Heart right ventricle (tissue), 16 donors: Measurements from ENCODE around the gene TSSK3. TPM values are rescaled to one million over a fixed set of nuclear protein-coding genes. Genes with fewer than 3 reads are reported as not detected.

Experiments
- ATAC-seq, 8 donors: fragments of 200-7000 bp; cut with Tn5 transposase; one replicate each; pipeline ENCODE4 v1.9.1; 2020; ENCODE audit warnings: mild to moderate bottlenecking in 8 of 8, moderate library complexity in 8 of 8, moderate number of reproducible peaks in 1 of 8
- DNase-seq, 2 donors: peaks; one replicate each; pipeline ENCODE4 v3.0.0-alpha.2; 2020
- H3K27ac ChIP-seq, 10 donors: fragments of 200-600 bp; sonication (generic) in 2 of 10; one replicate each; pipeline versions ENCODE4 v1.5.0 to v1.8.0; 2020 to 2022; ENCODE audit warnings: mild to moderate bottlenecking in 3 of 10
- H3K27me3 ChIP-seq, 7 donors: fragments of 200-600 bp; one replicate each; pipeline ENCODE4 v1.8.0; 2021 to 2022; ENCODE audit warnings: mild to moderate bottlenecking in 2 of 7
- H3K36me3 ChIP-seq, 9 donors: fragments of 200-600 bp; sonication (generic) in 1 of 9; one replicate each; pipeline versions ENCODE4 v1.5.0 to v1.8.0; 2020 to 2022; ENCODE audit warnings: mild to moderate bottlenecking in 2 of 9
- H3K4me1 ChIP-seq, 9 donors: fragments of 200-600 bp; sonication (generic) in 1 of 9; one replicate each; pipeline versions ENCODE4 v1.5.0 to v1.8.0; 2020 to 2022; ENCODE audit warnings: mild to moderate bottlenecking in 4 of 9
- H3K4me3 ChIP-seq, 10 donors: fragments of 200-600 bp; sonication (generic) in 2 of 10; one replicate each; pipeline versions ENCODE4 v1.5.0 to v1.8.0; 2020 to 2022; ENCODE audit warnings: mild to moderate bottlenecking in 7 of 10, moderate library complexity in 2 of 10
- H3K9me3 ChIP-seq, 11 donors: fragments of 200-600 bp in 10 of 11; sonication (generic) in 2 of 11; one replicate each; pipeline versions ENCODE4 v1.5.0 to v1.8.0; 2013 to 2022; ENCODE audit warnings: mild to moderate bottlenecking in 2 of 11, control low read depth in 1 of 11, moderate library complexity in 1 of 11
- CTCF ChIP-seq, 9 donors: fragments of 200-600 bp; sonication (generic) in 2 of 9; IDR thresholded peaks; one replicate each; pipeline versions ENCODE4 v1.5.0 to v1.8.0; 2021 to 2022; ENCODE audit warnings: antibody characterized with exemption in 9 of 9, mild to moderate bottlenecking in 5 of 9, moderate library complexity in 1 of 9
- WGBS, 2 donors: extraction: QIAGEN DNeasy Blood & Tissue Kit; methylation state at CpG; one replicate each; pipeline ENCODE4 v1.1.7; 2013; ENCODE audit warnings: inconsistent platforms in 1 of 2; 5-methylcytosine and 5-hydroxymethylcytosine counted together
- intact Hi-C, 10 donors: fragments of 100-400 bp; cut with DNase I; formaldehyde crosslinking; loops; one replicate each; pipeline versions ENCODE4 v1.11.1 to v1.14.2; 2022
- polyA plus RNA-seq, 2 donors: library from polyadenylated mRNA; stranded (reverse); fragments of 200-250 nt; gene quantifications; one replicate each; pipeline ENCODE4 v1.2.3, GENCODE V29; 2013
- total RNA-seq, 10 donors: library from RNA; stranded (reverse); fragmentation: NEBNext Ultra II Directional in 3 of 10; extraction: Animal tissue kit (Norgen Biotek cat#: 25700) in 3 of 10; gene quantifications; one replicate each; pipeline versions ENCODE4 v1.2.1 to v1.2.4, GENCODE V29; 2021 to 2023
- donor health status: Arrhythmogenic right ventricular cardiomyopathy.
- donor health status: ischemic (EF 13 %, LVEDD 7.1; RV severe dilation, severe dysfunction).
- donor health status: healthy with polysubstance abuse.
- donor health status: DM: no; HTN: yes; CAD: no.
- donor health status: DM: no; HTN: no; CAD: no.
- donor health status: ischemic (EF 25% LVEDD 6.9; RV normal size, moderate dysfunction).
- donor health status: ischemic (EF 25% LVEDD 5.7; RV mildly dilated, moderate dysfunction).
- donor health status: healthy.
- donor health status: DM: yes; HTN: yes; CAD: no.
- donor health status: Ischemic cardiomyopathy.
- donor health status: ischemic (EF 35%, LVEDD 5.7; RV mildly dilated, moderate dysfunction).
- donor health status: nonischemic (EF 11% LVEDD 7.7; RV severe dilation, severe dysfunction).
- donor health status: DM: yes; HTN: yes; CAD: no.
- donor health status: PGD.
- donor health status: ischemic (EF 29% LVEDD 5.4; RV normal size, mild dysfunction).
- donor health status: nonischemic (EF 23%, LVEDD 6.1; RV moderate dilation, normal function).

Gene TSSK3
- total and polyA plus RNA-seq, 12 donors: 0.10 to 5.8 (median 1.7) TPM

DNA sequence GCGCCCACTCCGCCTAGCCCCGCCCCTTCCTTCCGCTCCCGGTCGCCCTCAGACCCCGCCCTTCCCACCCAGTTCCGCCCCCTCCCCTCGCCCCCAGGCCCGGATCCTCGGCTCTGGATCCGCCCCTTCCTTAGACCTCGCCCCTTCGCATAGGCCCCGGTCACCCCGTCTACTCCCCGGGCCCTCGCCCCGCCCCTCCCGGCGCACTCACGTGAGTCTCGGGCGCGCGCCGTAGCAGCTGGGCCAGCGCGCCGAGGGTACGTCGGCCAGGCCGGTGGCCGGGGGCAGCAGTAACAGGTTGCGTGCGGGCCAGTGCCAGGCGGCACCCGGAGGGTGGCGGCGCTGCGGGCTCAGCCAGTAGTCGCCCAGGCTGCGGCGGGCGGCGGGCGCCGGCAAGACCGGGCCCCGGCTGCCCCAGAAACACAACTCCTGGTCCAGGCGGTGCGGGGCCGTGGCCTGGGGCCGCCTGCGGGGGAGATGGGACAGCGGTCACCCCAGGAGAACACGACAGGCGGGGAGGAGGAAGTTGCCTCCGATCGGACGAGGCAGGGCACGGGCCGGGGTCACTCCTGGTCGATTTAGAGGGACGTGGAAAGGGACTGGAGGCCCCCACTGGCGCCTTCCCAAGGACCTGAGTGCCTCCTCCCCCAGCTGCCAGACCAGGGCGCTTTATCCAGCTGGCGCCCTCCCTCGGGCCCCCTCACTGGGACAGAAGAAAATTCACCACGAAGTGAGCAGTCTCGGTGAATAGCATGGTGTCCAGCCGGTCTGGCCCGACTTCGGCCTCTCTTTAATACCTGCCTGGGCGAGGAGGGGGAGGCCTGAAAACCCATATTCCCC lies 10.7 kb upstream of the TSSK3 start:
- peak overlapping the region; percentile 57 to 84 (median 75) for H3K4me3 ChIP-seq
- peak in 1 of 9 donors; percentile 5 for TF ChIP-seq CTCF (IDR thresholded peaks at IDR 0.05)
- H3K4me1 ChIP-seq: peaks cover 11 to 64% (median 54%) of the 10 kb centered on the region in 9 donors
- 1% methylated on average over 72 to 75 of the region's 75 CpGs for WGBS, 2 donors
- intact Hi-C loops: loop anchor here in 1 of 10 donors (5.0 kb wide), 1 partner anchor 41 kb away; the partner anchor contains the start of gene BSDC1
- peaks cover 0 to 4% (median 0%) of the 10 kb centered on the region in 9 donors for H3K36me3 ChIP-seq
- DNase-seq: peak; percentile 94 to 96
- peak; percentile 90 to 95 (median 92) for ATAC-seq
- H3K27me3 ChIP-seq: peaks cover 0 to 3% (median 0%) of the 10 kb centered on the region in 7 donors
- H3K9me3 ChIP-seq: no peaks in the 10 kb centered on the region
- H3K27ac ChIP-seq: peak overlapping the region; percentile 85 to 98 (median 95)

- 32 to 42% methylated on average over 8 of the region's 8 CpGs for WGBS, 2 donors
- no peaks in the 10 kb centered on the region for H3K27me3 ChIP-seq
- H3K4me3 ChIP-seq: peak overlapping the region; percentile 57 to 84 (median 75)
- no peaks in the 10 kb centered on the region for H3K9me3 ChIP-seq
- peaks cover 11 to 64% (median 54%) of the 10 kb centered on the region in 9 donors for H3K4me1 ChIP-seq
- TF ChIP-seq CTCF (IDR thresholded peaks at IDR 0.05): peak in 1 of 9 donors; percentile 0
- peak overlapping the region; percentile 85 to 98 (median 95) for H3K27ac ChIP-seq
- ATAC-seq (peak in 1 of 8 donors; percentile 3), DNase-seq (no peak)
- H3K36me3 ChIP-seq: peaks cover 0 to 4% (median 0%) of the 10 kb centered on the region in 9 donors
- intact Hi-C loops: loop anchor here in 1 of 10 donors (5.0 kb wide), 1 partner anchor 40 kb away; the partner anchor contains the start of gene BSDC1
These were observed 10.0 kb upstream of the TSSK3 start for GRCh38 chr1:32352239-32352745.

GRCh38 chr1:32352831-32353383 lies 9.4 kb upstream of the TSSK3 start:
- H3K4me3 ChIP-seq: peak overlapping the region in 5 of 10 donors; percentile 63 to 84 (median 79)
- intact Hi-C loops: loop anchor here in 1 of 10 donors (5.0 kb wide), 1 partner anchor 39 kb away; the partner anchor contains the start of gene BSDC1

More at GRCh38 chr1:32352831-32353383, 9.4 kb upstream of the TSSK3 start:
- Histone ChIP-seq H3K27me3 (no peaks in the 10 kb centered on the region), H3K27ac (peak overlapping the region in 9 of 10 donors; percentile 91 to 98 (median 95)), H3K4me1 (peaks cover 11 to 63% (median 54%) of the 10 kb centered on the region in 9 donors), H3K36me3 (peaks cover 0 to 4% (median 0%) of the 10 kb centered on the region in 9 donors), H3K9me3 (no peaks in the 10 kb centered on the region)
- no peak for ATAC-seq
- WGBS, 2 donors: 71 to 79% methylated on average over 2 of the region's 2 CpGs
- DNase-seq: no peak
- no peak for TF ChIP-seq CTCF (IDR thresholded peaks at IDR 0.05)
